Measurements from ENCODE around the gene CAV2. TPM values are rescaled to one million over a fixed set of nuclear protein-coding genes. Genes with fewer than 3 reads are reported as not detected.

CAV2 gene
- total and polyA plus RNA-seq, 9 of the 15 experiments (the other 6 are each of a cell fraction or from before 2014, with no cell fraction given): 16.1 to 137 (median 38.3) TPM

DNA sequence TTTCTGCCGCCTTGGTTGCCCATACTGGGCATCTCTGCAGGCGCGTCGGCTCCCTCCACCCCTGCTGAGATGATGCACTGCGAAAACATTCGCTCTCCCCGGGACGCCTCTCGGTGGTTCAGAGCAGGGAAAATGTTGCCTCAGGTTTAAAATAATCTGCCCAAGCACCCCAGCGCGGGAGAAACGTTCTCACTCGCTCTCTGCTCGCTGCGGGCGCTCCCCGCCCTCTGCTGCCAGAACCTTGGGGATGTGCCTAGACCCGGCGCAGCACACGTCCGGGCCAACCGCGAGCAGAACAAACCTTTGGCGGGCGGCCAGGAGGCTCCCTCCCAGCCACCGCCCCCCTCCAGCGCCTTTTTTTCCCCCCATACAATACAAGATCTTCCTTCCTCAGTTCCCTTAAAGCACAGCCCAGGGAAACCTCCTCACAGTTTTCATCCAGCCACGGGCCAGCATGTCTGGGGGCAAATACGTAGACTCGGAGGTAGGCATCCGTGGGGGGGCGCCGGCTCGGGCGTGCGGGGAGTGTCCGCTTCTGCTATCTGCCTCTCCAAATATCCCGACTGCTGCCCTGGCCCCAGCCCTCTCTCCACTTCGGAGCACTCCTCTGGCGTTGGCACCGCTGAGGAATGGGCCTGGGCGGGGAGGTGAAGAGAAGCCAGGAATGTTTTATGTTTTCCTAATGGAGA, 25.2 kb downstream of the CAV2 start, which contains the start of gene CAV1 (continued):
- TF ChIP-seq, protein P1, sequence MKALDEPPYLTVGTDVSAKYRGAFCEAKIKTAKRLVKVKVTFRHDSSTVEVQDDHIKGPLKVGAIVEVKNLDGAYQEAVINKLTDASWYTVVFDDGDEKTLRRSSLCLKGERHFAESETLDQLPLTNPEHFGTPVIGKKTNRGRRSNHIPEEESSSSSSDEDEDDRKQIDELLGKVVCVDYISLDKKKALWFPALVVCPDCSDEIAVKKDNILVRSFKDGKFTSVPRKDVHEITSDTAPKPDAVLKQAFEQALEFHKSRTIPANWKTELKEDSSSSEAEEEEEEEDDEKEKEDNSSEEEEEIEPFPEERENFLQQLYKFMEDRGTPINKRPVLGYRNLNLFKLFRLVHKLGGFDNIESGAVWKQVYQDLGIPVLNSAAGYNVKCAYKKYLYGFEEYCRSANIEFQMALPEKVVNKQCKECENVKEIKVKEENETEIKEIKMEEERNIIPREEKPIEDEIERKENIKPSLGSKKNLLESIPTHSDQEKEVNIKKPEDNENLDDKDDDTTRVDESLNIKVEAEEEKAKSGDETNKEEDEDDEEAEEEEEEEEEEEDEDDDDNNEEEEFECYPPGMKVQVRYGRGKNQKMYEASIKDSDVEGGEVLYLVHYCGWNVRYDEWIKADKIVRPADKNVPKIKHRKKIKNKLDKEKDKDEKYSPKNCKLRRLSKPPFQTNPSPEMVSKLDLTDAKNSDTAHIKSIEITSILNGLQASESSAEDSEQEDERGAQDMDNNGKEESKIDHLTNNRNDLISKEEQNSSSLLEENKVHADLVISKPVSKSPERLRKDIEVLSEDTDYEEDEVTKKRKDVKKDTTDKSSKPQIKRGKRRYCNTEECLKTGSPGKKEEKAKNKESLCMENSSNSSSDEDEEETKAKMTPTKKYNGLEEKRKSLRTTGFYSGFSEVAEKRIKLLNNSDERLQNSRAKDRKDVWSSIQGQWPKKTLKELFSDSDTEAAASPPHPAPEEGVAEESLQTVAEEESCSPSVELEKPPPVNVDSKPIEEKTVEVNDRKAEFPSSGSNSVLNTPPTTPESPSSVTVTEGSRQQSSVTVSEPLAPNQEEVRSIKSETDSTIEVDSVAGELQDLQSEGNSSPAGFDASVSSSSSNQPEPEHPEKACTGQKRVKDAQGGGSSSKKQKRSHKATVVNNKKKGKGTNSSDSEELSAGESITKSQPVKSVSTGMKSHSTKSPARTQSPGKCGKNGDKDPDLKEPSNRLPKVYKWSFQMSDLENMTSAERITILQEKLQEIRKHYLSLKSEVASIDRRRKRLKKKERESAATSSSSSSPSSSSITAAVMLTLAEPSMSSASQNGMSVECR (CRISPR knock-in tag; IDR thresholded peaks at IDR 0.05): no peak
- peak; percentile 65 to 70 for TF ChIP-seq NRF1 (conservative IDR thresholded peaks at IDR 0.05 in 1 of 2, IDR thresholded peaks at IDR 0.05 in 1 of 2)
- peak in 1 of 2 experiments; percentile 52; a peak in 3 of 4 replicates for TF ChIP-seq RAD21 (CRISPR knock-in tag; conservative IDR thresholded peaks at IDR 0.05 in 1 of 2, IDR thresholded peaks at IDR 0.05 in 1 of 2)
- no peak for TF ChIP-seq NFRKB (IDR thresholded peaks at IDR 0.05; ENCODE audit: low read depth)
- TF ChIP-seq, protein P2, sequence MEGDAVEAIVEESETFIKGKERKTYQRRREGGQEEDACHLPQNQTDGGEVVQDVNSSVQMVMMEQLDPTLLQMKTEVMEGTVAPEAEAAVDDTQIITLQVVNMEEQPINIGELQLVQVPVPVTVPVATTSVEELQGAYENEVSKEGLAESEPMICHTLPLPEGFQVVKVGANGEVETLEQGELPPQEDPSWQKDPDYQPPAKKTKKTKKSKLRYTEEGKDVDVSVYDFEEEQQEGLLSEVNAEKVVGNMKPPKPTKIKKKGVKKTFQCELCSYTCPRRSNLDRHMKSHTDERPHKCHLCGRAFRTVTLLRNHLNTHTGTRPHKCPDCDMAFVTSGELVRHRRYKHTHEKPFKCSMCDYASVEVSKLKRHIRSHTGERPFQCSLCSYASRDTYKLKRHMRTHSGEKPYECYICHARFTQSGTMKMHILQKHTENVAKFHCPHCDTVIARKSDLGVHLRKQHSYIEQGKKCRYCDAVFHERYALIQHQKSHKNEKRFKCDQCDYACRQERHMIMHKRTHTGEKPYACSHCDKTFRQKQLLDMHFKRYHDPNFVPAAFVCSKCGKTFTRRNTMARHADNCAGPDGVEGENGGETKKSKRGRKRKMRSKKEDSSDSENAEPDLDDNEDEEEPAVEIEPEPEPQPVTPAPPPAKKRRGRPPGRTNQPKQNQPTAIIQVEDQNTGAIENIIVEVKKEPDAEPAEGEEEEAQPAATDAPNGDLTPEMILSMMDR (IDR thresholded peaks at IDR 0.05 in 2 of 3, conservative IDR thresholded peaks at IDR 0.05 in 1 of 3; ENCODE audit: insufficient read depth in 2 of 3, low read depth in 1 of 3, low read length in 3 of 3): peak in 1 of 3 experiments; percentile 25; a peak in 1 of 6 replicates
- no peak for TF ChIP-seq KAT2B (IDR thresholded peaks at IDR 0.05; ENCODE audit: low read depth, low read length)
- no peak for TF ChIP-seq SIRT6 (IDR thresholded peaks at IDR 0.05; ENCODE audit: low read depth, low read length)
- TF ChIP-seq, protein P3, sequence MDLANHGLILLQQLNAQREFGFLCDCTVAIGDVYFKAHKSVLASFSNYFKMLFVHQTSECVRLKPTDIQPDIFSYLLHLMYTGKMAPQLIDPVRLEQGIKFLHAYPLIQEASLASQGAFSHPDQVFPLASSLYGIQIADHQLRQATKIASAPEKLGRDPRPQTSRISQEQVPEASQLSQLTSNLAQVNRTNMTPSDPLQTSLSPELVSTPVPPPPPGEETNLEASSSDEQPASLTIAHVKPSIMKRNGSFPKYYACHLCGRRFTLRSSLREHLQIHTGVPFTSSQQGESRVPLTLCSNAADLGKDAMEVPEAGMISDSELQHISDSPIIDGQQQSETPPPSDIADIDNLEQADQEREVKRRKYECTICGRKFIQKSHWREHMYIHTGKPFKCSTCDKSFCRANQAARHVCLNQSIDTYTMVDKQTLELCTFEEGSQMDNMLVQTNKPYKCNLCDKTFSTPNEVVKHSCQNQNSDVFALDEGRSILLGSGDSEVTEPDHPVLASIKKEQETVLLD (IDR thresholded peaks at IDR 0.05): no peak
- TF ChIP-seq HNRNPL (IDR thresholded peaks at IDR 0.05; ENCODE audit: low read depth, low read length): no peak
- no peak for TF ChIP-seq RBM15 (IDR thresholded peaks at IDR 0.05; ENCODE audit: insufficient read depth, low read length)
- TF ChIP-seq XRCC3 (IDR thresholded peaks at IDR 0.05): no peak
- TF ChIP-seq POLR2AphosphoS5 (IDR thresholded peaks at IDR 0.05; ENCODE audit: control insufficient read depth, insufficient read depth, low read depth, low read length): no peak
- no peak for TF ChIP-seq ZKSCAN1 (IDR thresholded peaks at IDR 0.05; ENCODE audit: low read depth, low read length)

Data from K562 (cell line).